ENCODE results near the gene ECI1.
"Not testable (repeated sequence)": the region's sequence is repeated elsewhere in the genome, so short reads cannot be mapped to it uniquely, and the experiment has no call there.

Gene ECI1

GRCh38 chr16:2212362-2213324, 38.7 kb downstream of the ECI1 start:
- no peak for FAIRE-seq
- no peak for DNase-seq (ENCODE audit: low spot score)

- no peak for FAIRE-seq
Observed at GRCh38 chr16:2211923-2212347, 39.5 kb downstream of the ECI1 start.

GRCh38 chr16:2210386-2211365, 40.7 kb downstream of the ECI1 start, which contains the start of gene BRICD5:
Gene BRICD5, minus strand, starts transcription at chr16:2210863. Its CDS starts 30 bp downstream, at chr16:2210833.
- DNase-seq (ENCODE audit: low spot score): no peak
- FAIRE-seq: no peak

More at GRCh38 chr16:2211923-2212347, 39.5 kb downstream of the ECI1 start:
- DNase-seq (ENCODE audit: low spot score): no peak

DNA sequence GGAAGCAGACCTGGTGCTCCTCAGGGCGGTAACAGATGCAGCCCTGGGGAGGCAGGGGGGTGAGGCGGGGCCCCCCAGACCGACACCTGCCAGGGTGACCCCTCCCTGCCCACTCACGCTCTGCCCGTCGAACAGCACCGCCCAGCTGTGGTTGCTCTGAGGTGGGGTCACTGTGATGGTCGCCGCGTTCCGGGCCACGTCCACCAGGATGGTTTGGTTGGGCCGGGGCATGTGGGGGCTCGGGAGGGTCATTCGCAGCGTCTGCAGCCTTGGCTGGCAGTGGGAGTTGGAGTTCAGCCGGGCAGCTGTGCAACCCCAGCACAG, 41.4 kb downstream of the ECI1 start:
- DNase-seq (ENCODE audit: low spot score) (no peak), FAIRE-seq (no peak)

DNA sequence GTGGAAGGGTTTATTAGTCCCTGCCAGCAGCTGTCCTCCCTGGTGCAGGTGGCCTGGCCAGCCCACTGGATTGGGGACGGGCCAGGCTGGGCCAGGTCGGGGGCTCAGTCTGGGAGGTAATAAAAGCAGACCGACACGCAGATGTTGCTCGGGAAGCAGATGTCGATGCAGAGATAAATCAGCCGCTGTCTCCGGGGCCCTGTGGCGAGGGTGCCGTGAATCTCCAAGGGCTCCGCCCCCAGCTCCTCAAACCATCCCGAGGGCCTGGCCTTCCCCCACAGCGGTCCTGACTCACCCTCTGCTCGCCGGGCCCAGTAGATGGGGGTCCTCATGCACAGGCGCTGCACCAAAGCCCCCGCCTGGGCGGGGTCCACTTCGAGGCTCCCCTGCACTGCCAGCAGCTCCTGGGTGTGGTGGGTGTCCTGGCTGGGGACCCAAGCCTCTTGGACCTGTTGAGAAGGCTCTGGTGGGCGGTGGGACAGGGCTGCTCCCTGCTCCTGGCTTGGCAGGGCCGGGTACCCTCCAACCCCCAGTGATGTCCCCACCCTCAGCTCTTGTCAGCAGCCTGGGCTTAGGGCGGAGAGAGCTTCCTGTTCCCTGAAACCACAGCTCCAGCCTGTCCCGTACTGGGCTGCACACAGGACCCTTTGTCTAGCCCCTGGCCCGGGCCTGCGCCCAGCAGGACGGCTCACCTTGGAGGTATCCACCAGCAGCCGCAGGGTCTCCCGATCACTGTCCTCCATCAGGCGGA, 42.0 kb downstream of the ECI1 start:
- DNase-seq (ENCODE audit: low spot score) (no peak), FAIRE-seq (no peak)

DNA sequence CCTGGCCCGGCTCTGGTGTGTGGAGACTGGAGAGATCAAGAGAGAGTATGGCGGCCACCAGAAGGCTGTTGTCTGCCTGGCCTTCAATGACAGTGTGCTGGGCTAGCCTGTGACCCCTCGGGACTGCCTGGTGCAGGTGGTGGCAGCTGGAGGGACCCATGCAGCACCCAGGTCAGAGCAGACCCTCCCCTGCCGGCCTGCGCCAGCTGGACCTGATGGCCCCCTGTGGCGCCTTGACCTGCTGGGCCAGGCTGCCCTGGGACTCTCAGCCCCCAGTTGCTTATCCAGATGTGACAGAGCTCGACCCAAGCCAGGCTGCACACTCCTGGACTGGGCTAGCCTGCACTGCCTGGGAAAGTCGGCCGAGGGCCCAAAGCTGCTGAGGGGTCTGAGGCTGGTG, 42.6 kb downstream of the ECI1 start:
- no peak for DNase-seq (ENCODE audit: low spot score)
- no peak for FAIRE-seq

GRCh38 chr16:2208308-2208707, 43.1 kb downstream of the ECI1 start:
- FAIRE-seq (no peak), DNase-seq (ENCODE audit: low spot score) (no peak)

- DNase-seq (ENCODE audit: low spot score): no peak
- no peak for FAIRE-seq
Observed at GRCh38 chr16:2207872-2208271, 43.5 kb downstream of the ECI1 start.

DNA sequence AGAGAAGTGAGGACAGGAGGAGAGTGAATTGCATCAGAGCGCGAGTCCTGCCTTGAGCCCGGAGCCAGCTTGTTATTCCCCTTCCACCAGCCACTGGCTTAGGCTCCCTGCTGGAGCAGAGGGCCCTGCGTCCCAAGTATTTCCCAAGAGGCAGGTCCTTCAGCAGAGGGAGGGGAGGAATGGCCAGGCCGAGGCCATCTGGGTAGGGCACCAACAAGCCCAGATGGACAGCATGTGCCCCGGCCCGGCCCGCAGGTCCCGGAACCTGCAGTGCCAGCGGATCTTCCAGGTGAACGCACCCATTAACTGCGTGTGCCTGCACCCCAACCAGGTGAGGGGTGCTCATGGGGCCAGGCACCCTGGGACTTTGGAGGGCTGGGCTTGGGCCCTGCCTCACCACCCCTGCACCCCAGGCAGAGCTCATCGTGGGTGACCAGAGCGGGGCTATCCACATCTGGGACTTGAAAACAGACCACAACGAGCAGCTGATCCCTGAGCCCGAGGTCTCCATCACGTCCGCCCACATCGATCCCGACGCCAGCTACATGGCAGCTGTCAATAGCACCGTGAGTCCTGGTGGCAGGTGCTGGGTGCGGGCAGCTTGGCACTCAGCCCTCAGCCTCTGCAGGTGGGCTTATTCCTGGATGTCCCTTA, 44.5 kb downstream of the ECI1 start:
- DNase-seq (ENCODE audit: low spot score) (no peak), FAIRE-seq (no peak)

DNA sequence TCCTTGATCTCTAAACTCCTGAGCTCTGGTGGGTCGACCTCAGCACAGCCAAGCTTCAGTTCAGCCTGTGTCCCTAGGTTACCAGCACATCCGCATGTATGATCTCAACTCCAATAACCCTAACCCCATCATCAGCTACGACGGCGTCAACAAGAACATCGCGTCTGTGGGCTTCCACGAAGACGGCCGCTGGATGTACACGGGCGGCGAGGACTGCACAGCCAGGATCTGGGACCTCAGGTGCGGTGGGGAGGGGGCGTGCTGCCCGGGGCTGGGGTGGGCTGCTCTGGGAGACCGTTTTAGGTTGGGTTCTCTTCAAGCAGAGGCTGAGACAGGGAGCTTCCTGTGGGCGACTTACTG, 45.0 kb downstream of the ECI1 start:
- FAIRE-seq: no peak
- DNase-seq (ENCODE audit: low spot score): no peak

- FAIRE-seq (no peak), DNase-seq (ENCODE audit: low spot score) (no peak)
Observed at GRCh38 chr16:2205967-2206313, 45.4 kb downstream of the ECI1 start.

DNA sequence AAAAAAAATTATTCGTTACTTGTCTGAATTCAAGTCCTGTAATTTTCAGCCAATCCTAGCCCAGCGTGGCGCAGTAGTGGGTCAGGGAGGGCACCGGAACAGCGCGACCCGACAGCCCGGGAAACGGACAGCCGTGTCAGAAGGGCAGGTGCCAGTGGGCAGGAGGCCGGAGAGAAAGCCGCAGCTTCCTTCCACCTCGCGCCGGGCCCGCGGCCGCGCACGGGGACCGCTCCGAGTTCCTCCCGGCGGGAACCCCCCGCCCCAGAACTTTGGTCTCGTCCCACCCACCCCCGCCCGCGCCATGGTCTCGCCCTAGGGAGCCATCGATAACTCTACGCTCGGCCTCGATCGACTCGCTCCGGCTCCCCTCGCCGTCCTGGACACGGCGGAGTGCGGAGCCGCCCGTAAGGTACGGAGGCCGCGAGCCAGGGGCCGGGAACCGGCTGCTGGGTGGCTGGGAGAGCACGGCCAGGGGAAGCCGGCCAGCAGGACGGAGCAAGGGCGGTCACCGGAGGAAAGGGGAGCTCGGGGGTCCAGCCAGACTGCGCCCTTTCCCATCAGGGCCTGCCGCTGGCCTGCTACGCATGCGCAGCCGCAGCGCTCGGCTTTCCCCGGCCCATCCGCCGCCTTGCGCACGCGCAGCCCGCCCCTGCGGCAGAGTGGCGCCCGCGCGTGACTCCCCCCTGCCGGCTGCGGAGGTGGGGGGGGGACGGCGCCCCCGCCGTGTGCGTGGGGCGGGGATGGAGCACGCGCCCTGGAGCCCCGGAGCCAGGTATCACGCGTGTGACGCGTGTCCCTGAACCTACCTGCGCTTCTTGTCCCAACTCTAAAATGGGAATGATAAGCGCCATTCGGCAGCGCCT, 46.1 kb downstream of the ECI1 start, which contains the start of gene MLST8:
Gene MLST8, plus strand, starts transcription at position 351 of the 863 bp plus-strand sequence. CDS start 632 bp downstream, outside the sequence.
- peak; percentile 65 for DNase-seq (ENCODE audit: low spot score)
- no peak for FAIRE-seq

GRCh38 chr16:2204416-2205103, 46.8 kb downstream of the ECI1 start:
- DNase-seq (ENCODE audit: low spot score) (no peak), FAIRE-seq (no peak)

GRCh38 chr16:2203119-2203688, 48.2 kb downstream of the ECI1 start:
- FAIRE-seq; DNase-seq (ENCODE audit: low spot score): not testable (repeated sequence)

- DNase-seq (ENCODE audit: low spot score) (no peak), FAIRE-seq (no peak)
Observed at GRCh38 chr16:2200313-2200712, 51.1 kb downstream of the ECI1 start.

DNA sequence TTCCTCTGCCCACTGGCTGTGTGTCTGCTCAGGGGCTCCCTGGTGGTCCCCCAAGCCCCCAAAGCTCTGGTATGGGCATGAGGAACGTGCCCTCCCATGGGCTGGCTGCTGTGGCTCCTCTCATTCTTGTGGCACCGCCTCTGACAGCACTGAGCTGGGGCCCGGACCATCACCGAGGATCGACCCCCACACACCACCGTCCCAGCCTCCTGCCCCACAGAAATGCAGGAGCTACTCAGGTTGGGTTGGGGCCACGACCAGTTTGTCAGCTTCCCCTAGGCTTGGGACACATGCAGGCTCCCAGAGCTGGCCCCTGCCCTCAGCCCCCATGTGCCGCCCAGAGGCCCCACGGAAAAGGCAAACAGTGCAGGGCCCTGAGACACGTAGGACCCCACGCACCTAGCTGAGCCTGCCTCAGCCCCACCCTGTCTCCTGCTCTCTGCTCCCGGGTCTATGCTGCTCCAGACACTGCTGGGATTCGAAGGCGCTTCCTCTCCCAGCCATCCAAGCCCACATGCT, 51.7 kb downstream of the ECI1 start:
- FAIRE-seq (no peak), DNase-seq (ENCODE audit: low spot score) (no peak)

- FAIRE-seq (no peak), DNase-seq (ENCODE audit: low spot score) (no peak)
Observed at GRCh38 chr16:2199095-2199494, 52.3 kb downstream of the ECI1 start.

DNA sequence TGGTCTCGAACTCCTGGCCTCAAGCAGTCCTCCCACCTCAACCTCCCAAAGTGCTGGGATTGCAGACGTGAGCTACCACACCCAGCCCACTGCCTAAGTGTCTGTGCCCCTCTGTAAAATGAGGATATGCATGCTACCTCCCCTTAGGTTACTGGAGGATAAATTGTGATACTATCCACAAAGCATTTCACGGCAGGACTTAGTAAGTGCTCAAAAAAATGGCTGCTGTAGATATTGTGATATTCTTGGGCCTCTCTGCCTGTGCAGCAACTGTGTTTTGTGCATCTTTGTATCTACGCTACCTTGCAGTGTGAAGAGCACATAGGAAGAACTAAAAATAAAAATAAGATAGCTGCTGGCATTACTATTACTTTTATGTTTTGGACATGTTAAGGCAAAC, 53.1 kb downstream of the ECI1 start:
- DNase-seq (ENCODE audit: low spot score) (no peak), FAIRE-seq (no peak)

- no peak for FAIRE-seq
- DNase-seq (ENCODE audit: low spot score): no peak
Observed at GRCh38 chr16:2197765-2198164, 53.6 kb downstream of the ECI1 start.

All from RCC 7860 (cell line).